HG02840 (cell line): ENCODE results near the gene TMEM247.
"Not testable (repeated sequence)": the region's sequence is repeated elsewhere in the genome, so short reads cannot be mapped to it uniquely, and the experiment has no call there.

ENCODE experiments used
- ATAC-seq: cut with Tn5 transposase; IDR thresholded peaks from one replicate; pipeline ENCODE4 v1.9.1; 2021; ENCODE audit warnings: mild to moderate bottlenecking, moderate library complexity, moderate number of reproducible peaks; ENCODE audit not compliant: unreplicated experiment, low FRiP score

Gene TMEM247

GRCh38 chr2:46456789-46457188, 22.6 kb upstream of the TMEM247 start:
- ATAC-seq = no peak

GRCh38 chr2:46458763-46459500, 20.4 kb upstream of the TMEM247 start:
- no peak for ATAC-seq

- no peak for ATAC-seq
Measured at GRCh38 chr2:46459694-46460093, 19.7 kb upstream of the TMEM247 start.

GRCh38 chr2:46460241-46460921, 19.0 kb upstream of the TMEM247 start:
- no peak for ATAC-seq

- ATAC-seq = no peak
Measured at GRCh38 chr2:46461011-46461674, 18.2 kb upstream of the TMEM247 start.

- ATAC-seq = no peak
Measured at GRCh38 chr2:46461709-46462171, 17.6 kb upstream of the TMEM247 start.

- no peak for ATAC-seq
Measured at GRCh38 chr2:46462936-46463335, 16.4 kb upstream of the TMEM247 start.

- no peak for ATAC-seq
Measured at GRCh38 chr2:46469116-46469515, 10.2 kb upstream of the TMEM247 start.

GRCh38 chr2:46469700-46470099, 9.7 kb upstream of the TMEM247 start:
- no peak for ATAC-seq

- ATAC-seq = no peak
Measured at GRCh38 chr2:46470114-46470628, 9.2 kb upstream of the TMEM247 start.

GRCh38 chr2:46471019-46471583, 8.3 kb upstream of the TMEM247 start:
- no peak for ATAC-seq

GRCh38 chr2:46471697-46472096, 7.7 kb upstream of the TMEM247 start:
- ATAC-seq = no peak

GRCh38 chr2:46472165-46472564, 7.2 kb upstream of the TMEM247 start:
- not testable (repeated sequence) for ATAC-seq

- ATAC-seq = not testable (repeated sequence)
Measured at GRCh38 chr2:46477462-46477861, 1.9 kb upstream of the TMEM247 start.

- no peak for ATAC-seq
Measured at GRCh38 chr2:46477925-46478324, 1.4 kb upstream of the TMEM247 start.

- ATAC-seq = no peak
Measured at GRCh38 chr2:46480562-46480961, 1.2 kb downstream of the TMEM247 start.

- ATAC-seq = no peak
Measured at GRCh38 chr2:46481198-46482193, 2.1 kb downstream of the TMEM247 start.

GRCh38 chr2:46482490-46482889, 3.1 kb downstream of the TMEM247 start:
- no peak for ATAC-seq

- no peak for ATAC-seq
Measured at GRCh38 chr2:46485002-46485401, 5.6 kb downstream of the TMEM247 start.

- no peak for ATAC-seq
Measured at GRCh38 chr2:46486436-46486835, 7.1 kb downstream of the TMEM247 start.
